ENCODE data around the gene PDE9A.

- no peak for TF ChIP-seq ZNF114 (CRISPR knock-in tag; IDR thresholded peaks at IDR 0.05)
- TF ChIP-seq, protein P1, sequence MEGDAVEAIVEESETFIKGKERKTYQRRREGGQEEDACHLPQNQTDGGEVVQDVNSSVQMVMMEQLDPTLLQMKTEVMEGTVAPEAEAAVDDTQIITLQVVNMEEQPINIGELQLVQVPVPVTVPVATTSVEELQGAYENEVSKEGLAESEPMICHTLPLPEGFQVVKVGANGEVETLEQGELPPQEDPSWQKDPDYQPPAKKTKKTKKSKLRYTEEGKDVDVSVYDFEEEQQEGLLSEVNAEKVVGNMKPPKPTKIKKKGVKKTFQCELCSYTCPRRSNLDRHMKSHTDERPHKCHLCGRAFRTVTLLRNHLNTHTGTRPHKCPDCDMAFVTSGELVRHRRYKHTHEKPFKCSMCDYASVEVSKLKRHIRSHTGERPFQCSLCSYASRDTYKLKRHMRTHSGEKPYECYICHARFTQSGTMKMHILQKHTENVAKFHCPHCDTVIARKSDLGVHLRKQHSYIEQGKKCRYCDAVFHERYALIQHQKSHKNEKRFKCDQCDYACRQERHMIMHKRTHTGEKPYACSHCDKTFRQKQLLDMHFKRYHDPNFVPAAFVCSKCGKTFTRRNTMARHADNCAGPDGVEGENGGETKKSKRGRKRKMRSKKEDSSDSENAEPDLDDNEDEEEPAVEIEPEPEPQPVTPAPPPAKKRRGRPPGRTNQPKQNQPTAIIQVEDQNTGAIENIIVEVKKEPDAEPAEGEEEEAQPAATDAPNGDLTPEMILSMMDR (conservative IDR thresholded peaks at IDR 0.05; ENCODE audit: low read depth in 2 of 2) = no peak
- no peak for TF ChIP-seq REST (IDR thresholded peaks at IDR 0.05; ENCODE audit: unreplicated experiment)
- no peak for TF ChIP-seq STAT1 (IDR thresholded peaks at IDR 0.05; ENCODE audit: unreplicated experiment)
- TF ChIP-seq EZH2 (IDR thresholded peaks at IDR 0.05; ENCODE audit: low read depth, unreplicated experiment) = no peak
- TF ChIP-seq POLR2AphosphoS5 (IDR thresholded peaks at IDR 0.05; ENCODE audit: low read depth) = no peak
- no peak for TF ChIP-seq EZH2phosphoT487 (IDR thresholded peaks at IDR 0.05; ENCODE audit: unreplicated experiment)
- no peak for TF ChIP-seq JUNB (IDR thresholded peaks at IDR 0.05; ENCODE audit: unreplicated experiment)
- TF ChIP-seq ZNF331 (CRISPR knock-in tag; IDR thresholded peaks at IDR 0.05; ENCODE audit: low read depth) = no peak
- TF ChIP-seq NANOG (IDR thresholded peaks at IDR 0.05; ENCODE audit: borderline replicate concordance) = no peak
- TF ChIP-seq, protein P2, sequence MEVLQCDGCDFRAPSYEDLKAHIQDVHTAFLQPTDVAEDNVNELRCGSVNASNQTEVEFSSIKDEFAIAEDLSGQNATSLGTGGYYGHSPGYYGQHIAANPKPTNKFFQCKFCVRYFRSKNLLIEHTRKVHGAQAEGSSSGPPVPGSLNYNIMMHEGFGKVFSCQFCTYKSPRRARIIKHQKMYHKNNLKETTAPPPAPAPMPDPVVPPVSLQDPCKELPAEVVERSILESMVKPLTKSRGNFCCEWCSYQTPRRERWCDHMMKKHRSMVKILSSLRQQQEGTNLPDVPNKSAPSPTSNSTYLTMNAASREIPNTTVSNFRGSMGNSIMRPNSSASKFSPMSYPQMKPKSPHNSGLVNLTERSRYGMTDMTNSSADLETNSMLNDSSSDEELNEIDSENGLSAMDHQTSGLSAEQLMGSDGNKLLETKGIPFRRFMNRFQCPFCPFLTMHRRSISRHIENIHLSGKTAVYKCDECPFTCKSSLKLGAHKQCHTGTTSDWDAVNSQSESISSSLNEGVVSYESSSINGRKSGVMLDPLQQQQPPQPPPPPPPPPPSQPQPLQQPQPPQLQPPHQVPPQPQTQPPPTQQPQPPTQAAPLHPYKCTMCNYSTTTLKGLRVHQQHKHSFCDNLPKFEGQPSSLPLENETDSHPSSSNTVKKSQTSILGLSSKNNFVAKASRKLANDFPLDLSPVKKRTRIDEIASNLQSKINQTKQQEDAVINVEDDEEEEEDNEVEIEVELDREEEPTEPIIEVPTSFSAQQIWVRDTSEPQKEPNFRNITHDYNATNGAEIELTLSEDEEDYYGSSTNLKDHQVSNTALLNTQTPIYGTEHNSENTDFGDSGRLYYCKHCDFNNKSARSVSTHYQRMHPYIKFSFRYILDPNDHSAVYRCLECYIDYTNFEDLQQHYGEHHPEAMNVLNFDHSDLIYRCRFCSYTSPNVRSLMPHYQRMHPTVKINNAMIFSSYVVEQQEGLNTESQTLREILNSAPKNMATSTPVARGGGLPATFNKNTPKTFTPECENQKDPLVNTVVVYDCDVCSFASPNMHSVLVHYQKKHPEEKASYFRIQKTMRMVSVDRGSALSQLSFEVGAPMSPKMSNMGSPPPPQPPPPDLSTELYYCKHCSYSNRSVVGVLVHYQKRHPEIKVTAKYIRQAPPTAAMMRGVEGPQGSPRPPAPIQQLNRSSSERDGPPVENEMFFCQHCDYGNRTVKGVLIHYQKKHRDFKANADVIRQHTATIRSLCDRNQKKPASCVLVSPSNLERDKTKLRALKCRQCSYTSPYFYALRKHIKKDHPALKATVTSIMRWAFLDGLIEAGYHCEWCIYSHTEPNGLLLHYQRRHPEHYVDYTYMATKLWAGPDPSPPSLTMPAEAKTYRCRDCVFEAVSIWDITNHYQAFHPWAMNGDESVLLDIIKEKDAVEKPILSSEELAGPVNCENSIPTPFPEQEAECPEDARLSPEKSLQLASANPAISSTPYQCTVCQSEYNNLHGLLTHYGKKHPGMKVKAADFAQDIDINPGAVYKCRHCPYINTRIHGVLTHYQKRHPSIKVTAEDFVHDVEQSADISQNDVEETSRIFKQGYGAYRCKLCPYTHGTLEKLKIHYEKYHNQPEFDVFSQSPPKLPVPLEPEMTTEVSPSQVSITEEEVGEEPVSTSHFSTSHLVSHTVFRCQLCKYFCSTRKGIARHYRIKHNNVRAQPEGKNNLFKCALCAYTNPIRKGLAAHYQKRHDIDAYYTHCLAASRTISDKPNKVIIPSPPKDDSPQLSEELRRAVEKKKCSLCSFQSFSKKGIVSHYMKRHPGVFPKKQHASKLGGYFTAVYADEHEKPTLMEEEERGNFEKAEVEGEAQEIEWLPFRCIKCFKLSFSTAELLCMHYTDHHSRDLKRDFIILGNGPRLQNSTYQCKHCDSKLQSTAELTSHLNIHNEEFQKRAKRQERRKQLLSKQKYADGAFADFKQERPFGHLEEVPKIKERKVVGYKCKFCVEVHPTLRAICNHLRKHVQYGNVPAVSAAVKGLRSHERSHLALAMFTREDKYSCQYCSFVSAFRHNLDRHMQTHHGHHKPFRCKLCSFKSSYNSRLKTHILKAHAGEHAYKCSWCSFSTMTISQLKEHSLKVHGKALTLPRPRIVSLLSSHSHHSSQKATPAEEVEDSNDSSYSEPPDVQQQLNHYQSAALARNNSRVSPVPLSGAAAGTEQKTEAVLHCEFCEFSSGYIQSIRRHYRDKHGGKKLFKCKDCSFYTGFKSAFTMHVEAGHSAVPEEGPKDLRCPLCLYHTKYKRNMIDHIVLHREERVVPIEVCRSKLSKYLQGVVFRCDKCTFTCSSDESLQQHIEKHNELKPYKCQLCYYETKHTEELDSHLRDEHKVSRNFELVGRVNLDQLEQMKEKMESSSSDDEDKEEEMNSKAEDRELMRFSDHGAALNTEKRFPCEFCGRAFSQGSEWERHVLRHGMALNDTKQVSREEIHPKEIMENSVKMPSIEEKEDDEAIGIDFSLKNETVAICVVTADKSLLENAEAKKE (CRISPR knock-in tag; IDR thresholded peaks at IDR 0.05) = no peak
- TF ChIP-seq CREB1 (CRISPR knock-in tag; IDR thresholded peaks at IDR 0.05; ENCODE audit: low read depth) = no peak
Measured at GRCh38 chr21:42663860-42664535, 10.6 kb downstream of the PDE9A start.
